Fibroblast of skin of left quadriceps (primary cell): ENCODE data around the gene ADAMTS6.

Source experiments
- DNase-seq, 2 experiments: peaks; one replicate each; pipeline ENCODE4 v3.0.0-alpha.2; 2013; ENCODE audit warnings: low read depth in 2 of 2

Gene ADAMTS6

DNA sequence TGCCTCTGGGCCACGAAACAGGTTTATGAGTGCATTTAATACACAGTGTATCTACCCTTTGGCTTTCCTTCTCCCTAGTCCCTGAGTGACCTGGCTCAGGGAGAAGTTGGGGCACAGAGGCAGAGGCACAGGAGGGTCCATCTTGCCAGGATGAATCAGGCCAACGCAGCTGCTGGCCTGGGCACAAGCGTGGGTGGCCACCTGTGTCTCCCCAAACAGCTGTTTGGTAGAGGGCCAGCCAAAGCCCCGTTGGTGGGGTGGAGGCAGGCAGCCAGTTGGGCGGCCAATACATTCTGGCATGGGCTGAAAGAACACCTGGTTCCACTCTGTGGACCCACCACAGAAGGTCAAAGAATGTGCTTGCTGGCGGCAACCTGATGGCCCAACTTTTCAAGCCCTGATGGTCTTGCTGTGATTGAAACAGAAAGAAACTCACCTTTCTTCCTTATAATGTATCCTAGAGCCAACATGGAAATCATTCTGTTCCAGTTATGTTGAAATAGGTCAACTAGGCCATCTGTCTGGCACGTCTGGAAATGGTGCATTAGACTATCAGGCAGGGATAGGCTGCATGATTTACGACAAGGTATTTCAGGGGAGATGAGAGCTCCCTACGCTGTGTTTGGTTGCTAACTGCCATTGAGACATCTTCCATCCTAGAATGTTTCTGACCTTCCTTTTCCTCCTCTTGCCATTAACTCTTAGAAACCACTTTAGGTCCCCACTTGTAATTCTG, 337.4 kb downstream of the ADAMTS6 start:
- no peak for DNase-seq

DNA sequence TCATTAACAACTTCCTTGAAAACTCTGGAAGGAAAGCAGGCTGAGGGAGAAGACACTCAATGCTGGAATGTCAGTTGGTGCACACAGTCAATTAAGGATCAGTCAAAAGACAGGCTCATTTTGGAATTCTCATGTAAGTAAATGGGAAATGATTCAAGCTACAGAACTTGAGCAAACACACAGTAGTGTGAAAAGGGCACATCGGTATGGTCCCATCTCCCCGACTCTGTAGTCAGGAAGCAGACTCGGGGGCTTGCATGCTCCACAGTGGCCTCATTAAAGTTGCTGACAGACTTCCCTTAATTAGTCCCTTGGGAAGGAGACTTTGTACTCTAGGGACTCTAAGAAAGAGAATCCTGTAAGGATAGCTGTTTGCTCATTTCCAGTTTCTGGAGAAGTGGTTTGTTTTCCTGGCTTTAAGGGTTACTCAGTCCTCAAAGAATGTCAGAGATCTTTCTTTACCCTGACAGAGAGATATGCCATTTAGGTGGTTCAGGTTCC, 339.2 kb downstream of the ADAMTS6 start:
- DNase-seq, result peak; percentile 87 to 88

DNA sequence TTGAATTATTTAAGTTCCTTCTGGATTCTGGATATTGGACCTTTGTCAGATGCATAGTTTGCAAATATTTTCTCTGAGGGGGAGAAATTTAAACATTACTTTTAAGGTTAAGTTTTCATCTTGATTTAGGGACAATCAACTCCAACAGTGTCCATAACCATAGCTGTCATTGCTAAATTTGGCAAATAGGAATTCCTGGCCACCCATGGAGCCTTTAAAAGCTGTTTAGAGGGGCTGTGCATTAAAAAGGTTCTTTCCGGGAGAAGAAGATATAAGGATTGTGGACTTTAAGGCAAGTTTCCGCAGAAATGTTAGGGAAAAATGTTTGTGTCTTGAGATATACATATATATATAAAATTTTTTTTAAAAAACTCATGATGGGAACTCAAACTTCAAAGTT, 339.7 kb downstream of the ADAMTS6 start:
- DNase-seq, result no peak

DNA sequence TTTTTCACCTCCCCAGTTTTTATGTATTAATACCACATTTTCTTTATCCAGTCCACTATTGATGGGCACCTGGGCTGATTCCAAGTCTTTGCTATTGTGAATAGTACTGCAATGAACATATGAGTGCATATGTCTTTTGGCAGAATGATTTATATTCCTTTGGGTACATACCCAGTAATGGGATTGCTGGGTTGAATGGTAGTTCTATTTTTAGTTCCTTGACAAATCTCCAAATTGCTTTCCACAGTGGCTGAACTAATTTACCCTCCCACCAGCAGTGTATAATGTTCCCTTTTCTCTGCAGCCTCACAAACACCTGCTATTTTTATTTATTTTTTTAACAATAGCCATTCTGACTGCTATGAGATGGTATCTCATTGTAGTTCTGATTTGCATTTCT, 340.2 kb downstream of the ADAMTS6 start:
- no peak for DNase-seq

DNA sequence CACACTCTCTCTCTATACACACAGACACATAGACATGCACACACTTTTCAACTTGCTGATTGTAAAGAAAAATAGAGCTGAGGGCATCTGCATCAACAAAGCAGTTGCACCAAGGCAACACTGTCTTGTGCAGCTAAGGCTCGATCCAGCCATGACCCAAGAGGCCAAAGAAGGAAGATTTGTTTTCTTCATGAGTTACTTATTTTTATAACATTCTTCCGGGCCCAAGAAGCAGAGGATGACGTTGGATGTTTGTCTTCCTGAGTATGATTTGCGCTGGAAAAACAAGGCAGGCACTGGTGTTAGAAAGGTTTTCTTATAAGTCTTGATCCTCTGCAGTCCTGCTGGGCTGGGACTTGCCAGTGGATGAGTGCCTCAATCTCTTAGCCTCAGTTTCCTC, 344.1 kb downstream of the ADAMTS6 start:
- no peak for DNase-seq

DNA sequence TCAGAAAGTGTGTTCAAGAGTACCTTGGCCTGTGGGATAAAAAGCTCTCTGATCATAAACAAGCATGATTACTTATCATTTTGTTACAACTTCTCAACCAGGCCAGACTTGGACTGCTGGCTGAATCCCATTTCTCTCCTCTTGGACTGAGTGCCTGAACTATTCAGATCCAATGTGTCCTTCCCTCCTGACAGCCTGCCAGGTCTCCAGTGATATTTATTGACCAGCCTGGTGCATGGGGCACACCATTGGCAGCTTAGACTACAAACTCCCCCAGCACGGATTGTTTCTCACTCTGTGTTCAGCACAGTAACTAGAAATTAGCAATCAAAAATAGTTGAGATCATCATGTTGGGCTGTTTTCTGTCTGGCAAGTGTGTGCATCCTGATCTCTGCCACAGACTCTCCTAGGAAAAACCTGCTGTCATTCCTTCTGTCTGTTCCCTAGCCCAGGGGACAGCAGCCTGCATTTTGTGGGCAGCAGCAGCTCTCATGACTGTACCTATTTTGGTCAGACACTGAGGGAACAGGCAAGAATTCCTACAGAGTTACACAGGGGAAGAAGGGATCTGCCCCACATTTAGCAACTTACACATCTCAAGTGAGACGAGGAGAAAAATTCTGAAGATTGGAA, 348.1 kb downstream of the ADAMTS6 start:
- no peak for DNase-seq

DNA sequence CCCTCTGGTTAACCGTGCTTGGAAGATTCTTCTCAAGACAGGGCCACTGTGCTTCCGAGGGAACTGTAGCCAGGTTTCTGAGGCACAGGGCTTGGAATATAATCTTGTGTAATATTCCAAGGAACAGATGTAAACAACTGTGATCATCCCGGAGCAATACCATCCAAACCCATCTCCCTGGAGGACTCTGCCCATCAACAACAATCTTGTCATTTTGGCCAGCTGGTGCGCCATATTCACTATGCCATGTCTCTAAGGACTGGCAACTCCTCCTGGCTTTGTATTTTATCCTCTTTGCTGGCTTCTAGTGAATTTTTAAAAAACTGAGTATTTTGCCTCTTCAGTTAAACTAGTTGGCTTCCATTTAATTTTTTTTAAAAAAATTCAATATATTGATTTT, 349.3 kb downstream of the ADAMTS6 start:
- no peak for DNase-seq

DNA sequence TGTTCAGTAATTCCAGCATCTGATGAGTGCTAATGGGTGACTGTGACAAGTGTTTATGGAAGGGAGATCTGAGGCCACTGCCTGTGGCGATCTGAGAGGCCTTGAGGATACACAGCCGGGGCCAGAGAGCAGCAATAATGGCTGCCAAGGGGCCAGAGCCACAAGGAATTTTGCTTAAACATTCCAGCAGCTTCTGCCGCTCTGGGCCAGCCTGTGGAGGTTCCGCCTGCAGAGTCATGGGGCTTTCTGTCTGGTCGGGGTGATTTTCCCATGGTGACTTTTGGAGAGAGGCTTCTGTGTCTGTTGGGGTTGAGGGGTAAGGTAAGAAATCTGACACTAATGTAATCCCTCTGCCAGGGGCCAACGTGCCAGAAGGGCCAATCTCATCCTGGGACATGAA, 353.5 kb downstream of the ADAMTS6 start:
- no peak for DNase-seq

DNA sequence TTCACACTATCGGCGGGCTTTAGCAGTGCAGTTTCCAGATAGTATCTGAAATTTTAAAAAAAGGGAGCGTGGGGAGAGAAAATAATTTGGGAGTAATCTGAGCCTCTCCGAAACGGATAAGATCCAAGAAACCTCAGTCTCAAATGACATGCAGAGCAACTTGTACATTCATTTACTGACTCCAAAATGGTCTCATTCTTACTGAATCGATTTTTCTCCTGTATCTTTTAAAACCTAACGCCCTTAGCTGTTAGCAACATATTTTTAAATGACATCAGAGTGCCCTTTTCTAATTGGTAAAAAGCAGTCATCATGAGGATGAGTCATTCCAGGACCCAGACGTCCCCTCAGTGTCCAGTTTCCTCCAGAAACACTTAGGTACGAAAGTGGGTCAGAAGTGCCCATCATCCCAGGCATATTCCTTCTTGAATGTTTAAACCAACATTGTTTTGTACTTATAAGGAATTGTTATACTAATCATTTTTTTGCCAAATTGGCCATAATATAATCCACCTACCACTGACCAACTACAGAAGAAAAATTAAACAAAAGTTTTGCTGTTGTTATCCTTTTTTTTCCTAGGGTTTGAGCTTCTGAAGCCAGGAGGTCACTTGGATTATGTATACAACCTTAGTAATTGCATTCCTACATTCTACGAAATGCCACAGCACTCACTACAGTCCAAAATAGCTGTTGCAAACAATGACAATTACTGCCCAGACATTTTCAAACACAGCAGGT, 354.4 kb downstream of the ADAMTS6 start:
- no peak for DNase-seq

DNA sequence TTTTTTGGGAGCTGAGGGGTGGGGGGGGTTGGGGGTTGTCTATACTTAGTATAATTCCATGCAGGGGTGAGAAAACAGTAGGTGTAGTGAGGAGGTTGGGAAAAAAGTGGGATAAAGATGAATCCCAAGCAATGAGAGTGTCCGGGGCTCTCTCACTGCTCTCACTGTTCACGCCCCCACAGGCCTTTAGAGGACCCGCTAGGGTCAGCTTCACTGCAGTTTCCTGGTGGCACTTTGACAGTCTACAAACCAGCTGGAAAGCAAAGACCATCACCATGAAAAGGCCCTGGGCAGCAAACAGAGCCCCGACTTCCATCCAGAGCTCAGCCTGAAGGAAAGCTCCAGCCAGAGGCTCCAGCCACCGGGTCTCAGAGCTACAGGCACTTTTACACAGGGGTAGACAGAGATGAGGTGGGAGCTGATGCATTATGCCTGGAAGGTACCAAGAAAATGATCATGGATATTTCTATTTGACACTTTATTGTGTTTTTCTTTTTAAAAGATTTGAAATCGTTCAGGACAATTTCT, 355.1 kb downstream of the ADAMTS6 start:
- DNase-seq, result no peak

DNA sequence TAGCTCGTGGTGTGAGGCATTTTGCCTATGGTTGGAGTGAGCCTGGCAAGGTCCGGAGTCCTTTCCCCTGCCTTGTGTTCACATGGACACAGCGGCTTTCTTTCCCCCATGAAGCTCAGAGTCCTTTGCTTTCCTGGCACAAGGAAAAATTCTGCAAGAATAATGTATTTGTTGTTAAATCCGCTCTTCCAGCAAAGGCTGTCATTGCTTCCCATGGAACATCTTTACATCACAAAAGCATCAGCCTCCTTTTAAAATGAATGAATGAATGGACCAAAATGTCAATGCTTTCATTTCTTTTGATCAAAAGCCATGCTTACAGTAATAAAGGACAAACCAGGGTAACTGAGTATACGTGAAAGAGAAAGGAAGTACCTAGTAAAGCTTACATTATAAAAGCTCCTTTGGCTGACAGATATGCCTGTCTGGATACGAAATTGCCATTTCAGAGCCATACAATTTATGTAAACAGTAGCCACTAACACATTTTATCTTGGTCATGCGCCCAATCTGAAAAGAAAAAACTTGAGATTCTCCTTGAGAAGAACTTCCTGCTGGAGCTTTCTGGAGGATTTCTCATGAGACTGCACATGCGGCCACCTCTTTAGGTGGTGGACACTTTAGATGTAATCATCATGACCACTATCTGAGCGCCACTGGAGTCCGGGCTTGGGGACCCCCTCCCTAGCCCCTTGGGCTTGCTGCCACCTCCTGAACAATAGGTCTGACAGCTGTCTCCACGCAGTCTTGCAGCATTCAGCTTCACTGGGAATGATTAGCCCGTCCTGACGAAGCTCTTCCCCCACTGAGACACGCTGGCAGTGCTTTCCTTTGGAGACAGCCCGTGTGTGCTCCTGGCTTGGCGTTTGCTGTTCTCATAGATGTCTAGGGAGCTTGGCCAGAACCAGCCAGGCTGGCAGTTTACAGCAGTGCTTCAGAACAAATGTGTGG, 355.9 kb downstream of the ADAMTS6 start:
- no peak for DNase-seq

DNA sequence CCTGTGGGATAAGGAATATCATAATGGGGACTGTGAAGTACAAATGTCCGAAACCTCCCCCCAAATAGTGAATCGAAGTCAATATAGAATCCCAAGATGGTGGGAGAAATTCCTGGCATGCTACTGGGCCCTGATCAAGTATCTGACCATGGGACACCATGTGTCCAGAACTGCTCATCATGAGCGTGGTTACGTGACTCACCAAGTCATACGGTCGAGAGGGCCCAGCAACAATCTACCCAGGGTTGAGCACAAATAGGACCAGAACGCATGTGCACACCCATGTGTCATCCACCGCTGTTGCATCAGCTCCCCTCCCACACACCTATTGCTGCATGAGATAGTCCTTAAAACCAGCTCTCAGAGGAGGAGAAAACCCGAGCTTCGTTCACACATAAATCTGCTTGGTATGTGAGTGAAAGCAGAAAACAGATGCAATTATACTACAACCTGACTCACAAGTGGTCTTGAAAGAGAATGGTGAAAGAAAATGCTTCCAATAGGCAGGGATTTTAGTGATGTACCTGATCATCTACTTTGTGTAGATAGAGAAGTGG, 359.8 kb downstream of the ADAMTS6 start:
- no peak for DNase-seq

DNA sequence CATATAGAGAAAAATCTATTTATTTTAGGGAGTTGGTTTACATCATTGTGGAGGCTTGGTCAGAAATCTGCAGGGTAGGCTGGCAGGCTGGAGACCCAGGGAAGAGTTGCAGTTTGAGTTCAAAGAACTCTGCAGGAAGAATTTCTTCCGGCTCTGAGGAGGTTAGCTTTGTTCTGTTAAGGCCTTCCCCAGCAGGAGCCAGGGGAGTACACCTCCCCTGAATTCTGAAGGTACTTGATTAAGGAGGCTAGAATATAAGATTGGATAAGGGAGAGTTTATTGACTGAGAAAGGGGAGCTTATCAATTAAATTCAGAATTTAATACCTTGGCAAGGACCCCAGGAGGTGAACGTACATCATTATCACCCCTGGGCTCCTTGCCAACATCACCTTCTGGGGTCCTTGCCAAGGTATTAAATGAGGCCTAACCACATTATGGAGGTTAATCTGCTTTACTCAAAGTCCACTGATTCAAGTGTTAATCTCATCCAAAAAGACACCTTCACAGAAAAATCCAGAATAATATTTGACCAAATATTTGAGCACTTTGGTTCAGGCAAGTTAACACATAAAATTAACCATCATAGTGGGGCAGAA, 361.3 kb downstream of the ADAMTS6 start:
- DNase-seq, result no peak

DNA sequence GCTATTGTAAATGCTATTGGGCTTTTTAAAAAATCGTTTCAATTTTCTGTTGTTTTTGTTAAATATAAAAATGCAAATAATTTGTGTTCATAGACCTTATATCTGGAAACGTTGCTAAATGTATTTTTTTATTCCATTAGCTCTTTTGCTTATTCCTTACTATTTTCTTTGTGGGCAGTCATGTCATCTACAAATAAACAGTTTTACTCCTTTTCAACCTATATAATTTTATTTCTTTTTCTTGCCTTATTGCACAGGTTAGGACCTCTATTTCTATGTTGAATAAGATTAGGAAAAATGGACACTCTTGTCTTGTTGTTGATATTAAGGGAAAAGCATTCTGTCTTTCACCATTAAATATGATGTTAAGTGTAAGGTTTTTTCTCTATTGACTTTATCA, 364.2 kb downstream of the ADAMTS6 start:
- DNase-seq, result no peak

DNA sequence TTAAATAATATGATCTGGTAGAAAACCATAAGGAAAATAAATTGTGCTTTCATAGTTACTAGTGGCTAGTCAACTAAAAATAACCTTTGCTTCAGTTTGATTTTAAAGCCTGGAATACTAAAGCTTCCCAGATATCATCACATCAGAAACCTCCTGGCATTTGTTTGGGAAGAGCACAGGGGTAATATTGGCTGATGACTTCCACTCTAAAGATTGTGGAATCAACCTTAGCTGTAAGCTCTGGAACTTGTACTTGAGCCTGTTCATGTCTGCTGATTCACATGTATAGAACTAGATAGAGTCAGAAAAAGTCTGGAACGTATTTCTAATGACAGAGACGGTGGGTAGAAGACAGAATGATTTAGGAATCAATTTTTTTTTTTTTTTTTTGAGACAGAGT, 367.9 kb downstream of the ADAMTS6 start:
- DNase-seq, result no peak

DNA sequence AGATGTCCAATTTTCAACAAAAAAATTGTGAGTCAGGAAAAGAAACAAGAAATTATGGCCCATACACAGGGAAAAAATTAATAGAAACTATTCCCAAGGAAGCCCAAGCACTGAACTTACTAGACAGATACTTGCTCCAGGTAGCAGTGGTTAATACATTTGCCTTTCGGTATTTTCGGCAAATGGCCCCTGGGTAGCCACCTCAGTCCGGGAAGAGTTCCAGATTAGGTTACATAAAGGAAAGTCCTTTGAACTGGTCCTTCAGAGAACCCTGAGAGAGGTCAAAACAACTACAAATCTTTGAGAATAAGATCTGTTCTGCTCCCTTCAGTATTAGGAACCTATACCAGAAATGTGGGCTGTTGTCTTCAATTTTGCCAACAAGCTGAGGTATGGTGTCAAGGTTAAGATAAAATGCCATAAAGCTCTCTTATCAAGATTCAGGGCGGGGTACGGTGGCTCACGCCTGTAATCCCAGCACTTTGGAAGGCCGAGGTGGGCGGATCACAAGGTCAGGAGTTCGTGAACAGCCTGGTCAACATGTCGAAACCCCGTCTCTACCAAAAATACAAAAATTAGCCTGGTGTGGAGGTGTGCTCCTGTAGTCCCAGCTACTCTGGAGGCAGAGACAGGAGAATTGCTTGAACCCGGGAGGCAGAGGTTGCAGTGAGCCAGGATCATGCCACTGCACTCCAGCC, 369.6 kb downstream of the ADAMTS6 start:
- no peak for DNase-seq

DNA sequence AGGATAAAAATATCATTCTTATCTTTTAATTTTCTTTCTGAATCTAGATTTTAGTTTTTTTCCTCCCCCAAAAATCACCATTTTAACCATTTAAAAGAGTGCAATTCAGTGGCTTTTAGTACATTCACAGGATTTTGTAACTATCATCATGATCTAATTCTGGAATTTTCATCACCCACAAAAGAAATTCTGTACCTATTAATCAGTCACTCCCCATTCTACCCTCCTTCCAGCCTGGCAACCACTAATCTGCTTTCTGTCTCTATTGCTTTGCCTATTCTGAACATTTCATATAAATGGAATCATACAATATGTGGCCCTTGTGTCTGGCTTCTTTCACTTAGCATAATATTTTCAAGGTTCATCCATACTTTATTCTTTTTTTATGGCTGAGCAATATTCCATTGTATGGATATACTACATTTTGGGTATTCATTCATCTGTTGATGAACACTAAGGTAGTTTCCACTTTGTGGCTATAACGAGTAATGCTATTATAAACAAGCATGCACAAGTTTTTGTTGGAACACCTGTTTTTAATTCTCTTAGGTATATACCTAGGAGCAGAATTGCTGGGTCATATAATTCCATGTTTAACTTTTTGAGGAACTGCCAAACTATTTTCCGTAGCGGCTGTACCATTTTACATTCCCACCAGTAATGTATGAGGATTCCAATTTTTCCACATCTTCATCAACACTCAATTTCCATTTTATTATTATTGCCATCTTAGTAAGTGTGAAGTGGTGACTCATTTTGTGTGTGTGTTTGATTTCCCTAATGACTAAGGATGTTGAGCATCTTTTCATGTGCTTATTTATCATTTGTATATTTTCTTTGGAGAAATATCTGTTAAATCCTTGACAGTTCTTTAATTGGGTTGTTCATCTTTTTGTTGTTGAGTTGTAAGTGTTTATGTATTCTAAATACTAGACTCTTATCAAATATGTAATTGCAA, 372.7 kb downstream of the ADAMTS6 start:
- no peak for DNase-seq

DNA sequence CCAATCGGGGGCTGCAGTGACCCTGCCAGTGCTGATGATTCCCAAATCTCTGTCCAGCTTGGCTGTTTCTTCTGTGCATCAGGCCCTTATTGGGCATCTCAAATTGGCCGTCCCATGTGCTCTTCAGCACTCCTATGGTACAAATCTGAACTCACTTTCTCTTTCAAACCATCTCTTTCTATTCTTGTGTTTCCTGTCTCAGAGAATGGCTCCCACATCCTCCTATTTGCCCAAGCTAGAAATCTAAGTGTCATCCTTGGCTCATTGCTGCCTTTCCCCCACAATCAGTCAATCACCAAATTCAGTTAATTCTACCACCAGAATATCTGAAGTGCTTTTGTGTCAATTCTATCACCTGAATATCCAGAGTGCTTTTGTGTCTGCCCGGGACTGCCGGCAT, 376.4 kb downstream of the ADAMTS6 start:
- no peak for DNase-seq

DNA sequence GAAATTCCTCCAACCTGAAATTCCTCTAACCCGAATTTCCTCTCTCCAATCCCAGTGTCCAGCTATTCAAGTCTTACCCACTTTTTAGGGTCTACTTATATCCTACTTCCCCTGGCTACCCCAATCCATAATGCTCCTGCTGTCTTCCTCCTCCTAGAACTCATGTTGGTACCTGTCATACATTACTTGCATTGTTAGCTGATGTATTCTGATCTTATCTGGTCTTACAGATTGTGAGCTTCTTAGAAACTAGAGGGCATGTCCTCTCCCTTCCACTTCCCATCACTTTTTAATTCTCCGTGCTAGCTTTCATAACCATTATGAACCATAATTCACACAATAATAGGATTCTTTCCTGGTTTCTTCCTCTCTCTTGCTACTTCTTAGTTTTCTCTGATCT, 376.9 kb downstream of the ADAMTS6 start:
- DNase-seq, result no peak
